T-cell (primary cell): Measurements from ENCODE around the gene PALS1. TPM values are rescaled to one million over a fixed set of nuclear protein-coding genes. Genes with fewer than 3 reads are reported as not detected.

Experiments
- ATAC-seq, 4 experiments: fragments of 200-7000 bp in 3 of 4; fragments of 150-1000 bp in 1 of 4; cut with Tn5 transposase; replicated peaks in 1 of 4; 1 replicate in 3 of 4; 2 replicates in 1 of 4; pipeline ENCODE4 v1.10.0; 2021; ENCODE audit warnings: moderate library complexity in 3 of 4, mild to moderate bottlenecking in 2 of 4, moderate number of reproducible peaks in 1 of 4
- CTCF ChIA-PET, 2 donors: fragments of 300-600 bp; sonication (Branson Sonifier 250); formaldehyde crosslinking; loops; one replicate each; lab custom pipeline; 2022; ENCODE audit warnings: antibody characterized with exemption in 2 of 2; lab: Charles Lee
- POLR2A ChIA-PET, 2 donors: fragments of 300-600 bp; sonication (Branson Sonifier 250); formaldehyde crosslinking; loops; one replicate each; lab custom pipeline; 2022; ENCODE audit warnings: antibody characterized with exemption in 2 of 2; lab: Charles Lee
- DNase-seq, 35 experiments: peaks; one replicate each; pipeline versions ENCODE4 v3.0.0 to v3.0.0-alpha.2; 2013 to 2023
- H3K27ac ChIP-seq: one replicate; pipeline ENCODE4 v1.5.1; 2013; ENCODE audit warnings: low read length
- H3K27me3 ChIP-seq, 2 experiments: replicated peaks in 1 of 2; 1 replicate in 1 of 2; 2 replicates in 1 of 2; pipeline versions ENCODE4 v1.6.1 to v1.7.0; 2013; ENCODE audit warnings: low read length in 1 of 2, mixed read lengths in 1 of 2; ENCODE audit not compliant: control insufficient read depth in 2 of 2, insufficient read depth in 2 of 2; ENCODE audit errors: extremely low read depth in 1 of 2
- H3K36me3 ChIP-seq, 2 donors: 1 replicate in 1 of 2; 2 replicates in 1 of 2; pipeline versions ENCODE4 v1.6.1 to v1.7.0; 2013; ENCODE audit warnings: low read length in 1 of 2; ENCODE audit not compliant: control insufficient read depth in 2 of 2, insufficient read depth in 1 of 2; ENCODE audit errors: extremely low read depth in 1 of 2
- H3K4me1 ChIP-seq, 2 experiments: 1 replicate in 1 of 2; 2 replicates in 1 of 2; pipeline versions ENCODE4 v1.6.1 to v1.7.0; 2013; ENCODE audit warnings: low read length in 2 of 2, mixed read lengths in 1 of 2; ENCODE audit not compliant: insufficient read depth in 2 of 2, control insufficient read depth in 1 of 2; ENCODE audit errors: extremely low read depth in 1 of 2
- H3K4me3 ChIP-seq, 2 donors: 1 replicate in 1 of 2; 2 replicates in 1 of 2; pipeline versions ENCODE4 v1.5.1 to v1.7.0; 2013; ENCODE audit warnings: mild to moderate bottlenecking in 2 of 2, low read length in 1 of 2, moderate library complexity in 1 of 2; ENCODE audit not compliant: control insufficient read depth in 1 of 2; ENCODE audit errors: extremely low read depth in 1 of 2
- H3K9me3 ChIP-seq: 2 replicates; pipeline ENCODE4 v1.7.0; 2013
- H3K27ac Mint-ChIP-seq, 2 donors: one replicate each; pipeline ENCODE4 v1.8.0; 2020 to 2021; ENCODE audit warnings: mild to moderate bottlenecking in 2 of 2, mixed read lengths in 2 of 2
- H3K27me3 Mint-ChIP-seq, 2 donors: one replicate each; pipeline ENCODE4 v1.8.0; 2021 to 2022; ENCODE audit warnings: mixed read lengths in 2 of 2
- H3K36me3 Mint-ChIP-seq: one replicate; pipeline ENCODE4 v1.8.0; 2021; ENCODE audit warnings: mixed read lengths
- H3K4me1 Mint-ChIP-seq, 3 donors: one replicate each; pipeline ENCODE4 v1.8.0; 2020 to 2022; ENCODE audit warnings: mixed read lengths in 3 of 3, mild to moderate bottlenecking in 1 of 3
- H3K4me3 Mint-ChIP-seq, 3 donors: one replicate each; pipeline ENCODE4 v1.8.0; 2020 to 2022; ENCODE audit warnings: mild to moderate bottlenecking in 3 of 3, mixed read lengths in 3 of 3, moderate library complexity in 3 of 3
- H3K9me3 Mint-ChIP-seq, 3 donors: one replicate each; pipeline ENCODE4 v1.8.0; 2020 to 2022; ENCODE audit warnings: mixed read lengths in 3 of 3
- WGBS: methylation state at CpG from one replicate; pipeline ENCODE4 v1.1.5; 2013; ENCODE audit warnings: missing lambda C conversion rate; ENCODE audit not compliant: insufficient coverage; 5-methylcytosine and 5-hydroxymethylcytosine counted together
- total RNA-seq, 35 experiments: library from RNA in 6 of 35; stranded (reverse) in 6 of 35; fragments of 120-200 nt in 1 of 35; gene quantifications; one replicate each; pipeline versions ENCODE4 v1.2.1 to v1.2.4 and lab custom pipeline; 2013 to 2026

PALS1 gene
- total RNA-seq, 5 donors from 2014 or later (not counting 1 experiment from before 2014, with no cell fraction given), result 12.0 to 14.9 (median 14.1) TPM

DNA sequence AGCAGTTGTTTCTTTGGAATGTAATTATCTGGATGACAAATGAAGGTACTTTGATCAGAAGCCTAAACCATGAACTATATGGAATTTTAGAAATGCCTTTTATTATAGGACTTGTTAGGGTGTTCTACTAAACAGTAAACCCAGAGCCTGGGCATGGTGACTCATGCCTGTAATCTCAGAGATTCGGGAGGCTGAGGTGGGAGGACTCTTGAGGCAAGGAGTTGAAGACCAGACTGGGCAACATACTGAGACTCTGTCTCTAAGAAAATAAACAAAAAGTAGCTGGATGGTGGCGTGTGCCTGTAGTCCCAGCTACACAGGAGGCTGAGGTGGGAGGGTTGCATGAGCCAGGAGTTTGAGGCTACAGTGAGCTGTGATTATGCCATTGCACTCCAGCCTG lies 23.9 kb downstream of the PALS1 start:
- ChIA-PET POLR2A (interaction anchor here in 1 of 2 donors (0.7 kb wide), 1 partner anchor 15 kb away, joined by 3 read pairs; no protein-coding TSS in a partner anchor), CTCF (no interaction called here)

DNA sequence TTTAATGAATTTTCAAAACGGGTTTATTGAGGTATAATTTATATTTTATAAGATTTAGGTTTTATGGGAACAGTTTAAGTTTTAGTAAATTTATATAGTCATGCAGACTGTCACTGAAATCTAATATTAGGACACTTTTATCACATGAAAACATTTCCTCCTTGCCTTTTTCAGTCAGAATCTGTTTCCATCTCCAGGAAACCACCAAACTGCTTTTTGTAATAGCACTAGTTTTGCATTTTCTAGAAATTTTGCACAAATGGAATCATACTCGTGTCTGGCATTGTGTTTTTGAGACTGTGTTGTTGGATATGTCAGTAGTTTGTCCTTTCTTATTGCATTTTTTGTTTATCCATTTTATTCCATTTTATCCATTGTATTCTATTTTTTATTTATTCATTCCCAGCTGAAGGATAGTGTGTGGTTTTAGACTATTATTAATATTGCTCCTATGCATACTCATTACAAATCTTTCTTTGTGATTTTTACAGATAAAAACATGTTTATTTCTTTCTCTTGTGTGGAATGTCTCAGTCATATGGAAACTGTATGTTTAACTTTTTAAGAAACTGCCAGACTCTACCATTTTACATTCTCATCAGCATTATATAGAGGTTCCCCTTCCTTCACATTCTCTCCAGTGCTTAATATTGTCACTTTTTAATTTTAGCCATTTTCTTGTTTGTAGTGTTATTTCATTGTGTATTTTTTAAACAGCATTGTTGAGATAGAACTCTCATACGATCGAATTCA lies 26.5 kb downstream of the PALS1 start:
- ATAC-seq, result no peak

More for the DNA sequence above, 23.9 kb downstream of the PALS1 start:
- H3K27ac ChIP-seq, result no peak overlapping the region
- Mint-ChIP-seq H3K4me1 (peaks cover 29 to 39% (median 33%) of the 10 kb centered on the region in 3 donors), H3K36me3 (peaks cover under 1% of the 10 kb centered on the region), H3K27ac (no peak overlapping the region), H3K9me3 (no peaks in the 10 kb centered on the region), H3K4me3 (no peak overlapping the region), H3K27me3 (no peaks in the 10 kb centered on the region)
- 71% methylated on average over 2 of the region's 2 CpGs for WGBS
- H3K4me1 ChIP-seq, result peaks cover 0 to 2% of the 10 kb centered on the region in 2 experiments
- H3K9me3 ChIP-seq, result no peaks in the 10 kb centered on the region
- no peaks in the 10 kb centered on the region for H3K36me3 ChIP-seq
- no peaks in the 10 kb centered on the region for H3K27me3 ChIP-seq
- DNase-seq (no peak), ATAC-seq (no peak)
- no peak overlapping the region for H3K4me3 ChIP-seq

DNA sequence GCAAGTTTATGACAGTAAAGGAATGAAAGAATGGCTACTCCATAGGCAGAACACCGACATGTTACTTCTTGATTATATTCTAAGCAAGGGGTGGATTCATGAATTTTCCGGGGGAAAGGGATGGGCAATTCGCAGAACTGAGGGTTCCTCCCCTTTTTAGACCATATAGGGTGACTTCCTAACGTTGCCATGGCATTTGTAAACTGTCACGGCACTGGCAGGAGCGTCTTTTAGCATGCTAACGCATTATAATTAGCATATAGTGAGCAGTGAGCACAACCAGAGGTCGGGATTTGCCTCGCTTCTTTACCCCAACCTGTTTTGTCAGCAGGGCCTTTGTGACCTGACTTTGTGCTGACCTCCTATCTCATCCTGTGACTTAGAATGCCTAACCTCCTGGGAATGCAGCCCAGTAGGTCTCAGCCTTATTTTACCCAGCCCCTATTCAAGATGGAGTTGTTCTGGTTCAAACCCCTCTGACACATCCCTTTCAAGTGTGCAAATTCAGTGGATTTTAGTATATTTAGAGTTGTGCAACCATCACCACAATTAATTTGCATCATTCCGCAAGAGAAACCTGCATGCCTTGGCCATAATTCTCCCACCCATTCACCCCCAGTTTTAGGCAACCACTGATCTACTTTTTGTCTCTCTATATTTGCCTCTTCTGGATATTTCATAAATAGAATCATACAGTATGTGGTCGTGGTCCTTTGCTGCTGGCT lies 27.4 kb downstream of the PALS1 start:
- H3K9me3 Mint-ChIP-seq, result no peaks in the 10 kb centered on the region
- H3K27ac ChIP-seq, result no peak overlapping the region
- peaks cover 16 to 28% (median 20%) of the 10 kb centered on the region in 3 donors for H3K4me1 Mint-ChIP-seq
- CTCF ChIA-PET, result no interaction called here
- H3K4me1 ChIP-seq, result peaks cover 0 to 2% of the 10 kb centered on the region in 2 experiments
- no peaks in the 10 kb centered on the region for H3K27me3 Mint-ChIP-seq
- WGBS, result 61% methylated on average over 4 of the region's 11 CpGs
- peaks cover 19% of the 10 kb centered on the region for H3K36me3 Mint-ChIP-seq
- POLR2A ChIA-PET, result no interaction called here
- no peaks in the 10 kb centered on the region for H3K27me3 ChIP-seq
- no peak overlapping the region for H3K27ac Mint-ChIP-seq
- ATAC-seq (no peak), DNase-seq (no peak)
- H3K9me3 ChIP-seq, result no peaks in the 10 kb centered on the region
- no peak overlapping the region for H3K4me3 Mint-ChIP-seq
- no peaks in the 10 kb centered on the region for H3K36me3 ChIP-seq
- H3K4me3 ChIP-seq, result no peak overlapping the region

More for the DNA sequence above, 26.5 kb downstream of the PALS1 start:
- no peaks in the 10 kb centered on the region for H3K27me3 Mint-ChIP-seq
- no peak overlapping the region for H3K27ac ChIP-seq
- peaks cover 14% of the 10 kb centered on the region for H3K36me3 Mint-ChIP-seq
- H3K36me3 ChIP-seq, result no peaks in the 10 kb centered on the region
- ChIA-PET POLR2A (no interaction called here), CTCF (no interaction called here)
- H3K4me3 Mint-ChIP-seq, result no peak overlapping the region
- no peak for DNase-seq
- no peak overlapping the region for H3K4me3 ChIP-seq
- peaks cover 0 to 2% of the 10 kb centered on the region in 2 experiments for H3K4me1 ChIP-seq
- WGBS, result 64% methylated on average over 3 of the region's 4 CpGs
- H3K27me3 ChIP-seq, result no peaks in the 10 kb centered on the region
- no peaks in the 10 kb centered on the region for H3K9me3 Mint-ChIP-seq
- H3K27ac Mint-ChIP-seq, result no peak overlapping the region
- H3K4me1 Mint-ChIP-seq, result peaks cover 23 to 28% (median 25%) of the 10 kb centered on the region in 3 donors
- no peaks in the 10 kb centered on the region for H3K9me3 ChIP-seq

DNA sequence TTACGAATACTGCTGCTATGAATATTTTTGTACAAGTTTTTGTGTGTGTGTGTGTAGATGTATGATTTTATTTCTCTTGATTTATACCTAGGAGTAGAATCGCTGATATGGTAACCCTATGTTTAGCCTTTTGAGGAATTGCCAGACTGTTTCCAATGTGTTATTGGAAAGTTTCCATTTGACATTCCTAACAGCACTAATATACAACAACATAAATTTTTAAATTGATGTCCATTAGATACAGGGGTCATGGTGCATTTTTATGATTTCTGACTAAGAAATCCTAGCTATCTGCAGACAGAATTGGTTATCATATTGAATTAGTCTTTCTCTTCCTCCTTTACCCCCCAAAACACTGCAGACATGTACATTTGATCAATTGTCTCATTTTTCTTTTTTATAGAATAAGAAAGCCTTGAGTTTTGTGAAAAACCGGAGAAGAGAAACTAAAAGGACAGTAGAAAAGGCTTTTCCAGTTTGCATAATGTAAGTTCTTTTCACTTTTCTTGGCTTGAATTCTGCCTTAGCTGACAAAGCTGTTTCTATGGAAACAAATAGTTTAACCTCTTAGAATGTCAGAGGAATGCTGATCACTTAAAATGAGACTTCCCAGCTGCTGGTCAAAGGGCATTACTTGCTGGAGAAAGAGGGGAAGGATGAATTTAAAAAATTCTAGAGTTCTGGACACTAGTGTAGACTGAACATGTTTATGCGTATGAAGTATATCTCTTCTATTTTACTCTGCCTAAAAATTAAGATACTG lies 28.2 kb downstream of the PALS1 start:
- no peak for ATAC-seq
- no peaks in the 10 kb centered on the region for H3K27me3 Mint-ChIP-seq
- Histone ChIP-seq H3K27ac (no peak overlapping the region), H3K4me1 (peaks cover 0 to 2% of the 10 kb centered on the region in 2 experiments), H3K9me3 (no peaks in the 10 kb centered on the region), H3K36me3 (no peaks in the 10 kb centered on the region), H3K4me3 (no peak overlapping the region), H3K27me3 (no peaks in the 10 kb centered on the region)
- H3K27ac Mint-ChIP-seq, result no peak overlapping the region
- H3K36me3 Mint-ChIP-seq, result peaks cover 23% of the 10 kb centered on the region
- no CpG with 5 or more reads among the region's 4 CpGs for WGBS
- no peak for DNase-seq
- ChIA-PET CTCF (interaction anchor here in 1 of 2 donors (0.7 to 0.8 kb wide), 2 partner anchors 8 to 18 kb away, joined by 3 to 4 read pairs; no protein-coding TSS in a partner anchor), POLR2A (no interaction called here)
- peaks cover 13 to 26% (median 18%) of the 10 kb centered on the region in 3 donors for H3K4me1 Mint-ChIP-seq
- H3K4me3 Mint-ChIP-seq, result no peak overlapping the region
- H3K9me3 Mint-ChIP-seq, result no peaks in the 10 kb centered on the region

DNA sequence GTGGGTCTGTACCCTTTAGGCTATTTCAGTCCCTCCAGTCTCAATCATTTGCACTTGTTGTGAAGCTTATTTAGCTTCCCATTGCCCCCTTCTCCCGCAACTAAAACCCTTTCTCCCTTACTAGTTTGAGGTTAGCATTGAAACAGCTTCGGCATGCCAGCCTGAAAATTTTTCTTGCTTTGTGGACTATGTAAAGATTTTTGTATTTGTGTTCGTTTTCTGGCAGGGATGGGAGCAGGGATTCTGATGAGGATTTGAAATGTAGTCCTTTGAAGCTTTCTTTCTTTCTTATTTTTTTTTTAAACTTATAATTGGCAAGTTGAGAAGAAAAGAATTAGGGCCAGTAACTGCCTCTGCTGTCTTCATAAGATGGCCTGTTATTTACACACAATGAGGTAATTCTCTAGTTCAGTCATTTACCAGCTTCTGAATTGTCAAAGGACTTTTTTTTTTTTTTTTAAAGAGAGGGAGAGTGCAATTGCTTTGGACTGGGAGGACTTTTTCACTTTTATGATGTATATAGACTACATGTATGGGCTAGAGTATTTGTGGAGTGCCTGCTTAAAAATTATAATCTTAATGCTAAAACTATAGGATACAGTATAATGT lies 29.0 kb downstream of the PALS1 start:
- Mint-ChIP-seq H3K36me3 (peaks cover 28% of the 10 kb centered on the region), H3K27me3 (no peaks in the 10 kb centered on the region), H3K27ac (no peak overlapping the region), H3K4me1 (peaks cover 9 to 26% (median 14%) of the 10 kb centered on the region in 3 donors), H3K4me3 (no peak overlapping the region), H3K9me3 (no peaks in the 10 kb centered on the region)
- DNase-seq (no peak), ATAC-seq (no peak)
- WGBS, result no CpG with 5 or more reads among the region's 3 CpGs
- POLR2A ChIA-PET, result no interaction called here
- H3K4me3 ChIP-seq, result no peak overlapping the region
- H3K9me3 ChIP-seq, result no peaks in the 10 kb centered on the region
- no peak overlapping the region for H3K27ac ChIP-seq
- no peaks in the 10 kb centered on the region for H3K27me3 ChIP-seq
- CTCF ChIA-PET, result interaction anchor here in 1 of 2 donors (0.7 to 0.8 kb wide), 2 partner anchors 9 to 18 kb away, joined by 3 to 4 read pairs; no protein-coding TSS in a partner anchor
- peaks cover 0 to 2% of the 10 kb centered on the region in 2 experiments for H3K4me1 ChIP-seq
- H3K36me3 ChIP-seq, result no peaks in the 10 kb centered on the region

DNA sequence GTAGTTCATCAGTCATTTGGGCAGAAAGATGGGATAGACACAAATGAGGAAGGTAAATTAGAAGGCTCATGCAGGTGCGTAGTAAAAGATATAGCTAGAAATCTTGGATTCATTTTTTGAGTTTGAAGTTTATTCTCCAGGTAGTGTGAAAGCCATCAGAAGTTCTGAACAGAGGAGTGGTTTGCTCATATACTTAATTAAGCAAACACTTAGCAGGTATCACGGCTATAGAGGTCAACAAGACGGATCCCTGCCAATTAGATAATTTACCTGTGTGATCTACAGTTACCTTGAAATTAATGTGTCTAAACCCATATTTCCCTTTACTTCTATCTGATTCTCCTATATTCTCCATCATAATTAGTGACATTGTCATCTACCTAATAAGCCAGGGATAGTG lies 29.7 kb downstream of the PALS1 start:
- no peaks in the 10 kb centered on the region for H3K9me3 Mint-ChIP-seq
- no peak for ATAC-seq
- Histone ChIP-seq H3K4me3 (no peak overlapping the region), H3K36me3 (no peaks in the 10 kb centered on the region), H3K4me1 (peaks cover 0 to 2% of the 10 kb centered on the region in 2 experiments), H3K9me3 (no peaks in the 10 kb centered on the region), H3K27ac (no peak overlapping the region), H3K27me3 (no peaks in the 10 kb centered on the region)
- peaks cover 33% of the 10 kb centered on the region for H3K36me3 Mint-ChIP-seq
- ChIA-PET POLR2A (no interaction called here), CTCF (no interaction called here)
- no peak for DNase-seq
- peaks cover 14 to 31% (median 16%) of the 10 kb centered on the region in 3 donors for H3K4me1 Mint-ChIP-seq
- H3K4me3 Mint-ChIP-seq, result no peak overlapping the region
- WGBS, result no CpG with 5 or more reads among the region's 3 CpGs
- no peaks in the 10 kb centered on the region for H3K27me3 Mint-ChIP-seq
- no peak overlapping the region for H3K27ac Mint-ChIP-seq
